Iris pigment epithelial cell (primary cell): ENCODE data around the gene IFNGR2.
A peak's percentile ranks its signal among the peaks of the same experiment; 100 is the strongest.
"Not testable (repeated sequence)": the region's sequence is repeated elsewhere in the genome, so short reads cannot be mapped to it uniquely, and the experiment has no call there.

Source experiments
- DNase-seq: peaks from one replicate; pipeline ENCODE4 v3.0.0-alpha.2; 2011; ENCODE audit warnings: low read depth

IFNGR2 gene

DNA sequence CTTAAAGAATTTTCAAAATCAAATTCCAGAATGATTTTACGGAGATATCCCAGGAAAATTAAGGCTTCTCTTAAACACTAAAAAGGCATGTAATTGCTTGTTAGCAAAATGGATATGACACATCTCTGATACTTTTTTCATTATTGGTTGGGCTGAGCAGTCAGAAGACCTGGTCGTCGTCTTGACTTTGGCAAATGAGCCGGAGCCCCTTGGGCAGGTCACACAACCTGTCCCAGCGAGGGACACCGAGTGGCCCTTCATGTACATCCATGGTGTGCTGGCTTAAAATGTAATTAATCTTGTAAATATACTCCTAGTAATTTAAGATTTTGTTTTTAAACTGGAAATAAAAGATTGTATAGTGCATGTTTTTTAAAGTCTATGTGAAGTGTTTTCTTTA, 33.9 kb downstream of the IFNGR2 start:
- DNase-seq: no peak

GRCh38 chr21:33441489-33442477, 38.6 kb downstream of the IFNGR2 start:
- peak; percentile 58 for DNase-seq

DNA sequence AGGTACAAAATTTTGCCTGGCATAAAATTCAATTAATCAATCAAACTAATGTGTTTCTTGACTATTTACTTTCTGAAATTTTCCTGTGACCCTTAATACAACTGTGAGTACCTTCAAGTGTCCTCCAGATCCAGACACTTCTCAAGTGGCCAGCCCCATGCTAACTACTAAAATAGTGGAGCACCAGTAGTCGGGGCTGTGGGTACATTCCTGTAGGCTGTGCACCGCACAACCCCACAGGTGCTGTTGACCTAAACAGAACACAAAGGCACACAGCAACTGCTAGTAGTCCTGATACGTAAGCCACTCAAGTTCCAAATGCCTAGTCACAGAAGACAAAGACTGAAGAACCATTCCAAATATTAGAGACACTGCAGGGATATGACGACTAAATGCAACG, 40.0 kb downstream of the IFNGR2 start:
- DNase-seq: no peak

DNA sequence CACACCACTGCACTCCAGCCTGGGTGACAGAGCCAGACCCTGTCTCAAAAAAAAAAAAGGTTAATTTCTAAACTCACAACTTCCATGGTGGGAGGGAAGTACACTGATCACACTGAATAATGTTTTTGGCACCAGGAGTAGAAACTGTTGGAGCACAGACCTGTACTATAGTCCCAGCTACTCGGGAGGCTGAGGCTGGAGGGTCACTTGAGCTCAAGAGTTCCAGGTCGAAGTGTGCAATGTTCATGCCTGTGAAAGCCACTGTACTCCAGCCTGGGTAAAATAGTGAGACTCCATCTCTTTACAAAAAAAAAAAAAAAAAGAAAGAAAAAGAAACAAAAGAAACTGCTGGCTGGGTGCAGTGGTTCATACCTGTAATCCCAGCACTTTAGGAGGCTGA, 41.3 kb downstream of the IFNGR2 start:
- no peak for DNase-seq

DNA sequence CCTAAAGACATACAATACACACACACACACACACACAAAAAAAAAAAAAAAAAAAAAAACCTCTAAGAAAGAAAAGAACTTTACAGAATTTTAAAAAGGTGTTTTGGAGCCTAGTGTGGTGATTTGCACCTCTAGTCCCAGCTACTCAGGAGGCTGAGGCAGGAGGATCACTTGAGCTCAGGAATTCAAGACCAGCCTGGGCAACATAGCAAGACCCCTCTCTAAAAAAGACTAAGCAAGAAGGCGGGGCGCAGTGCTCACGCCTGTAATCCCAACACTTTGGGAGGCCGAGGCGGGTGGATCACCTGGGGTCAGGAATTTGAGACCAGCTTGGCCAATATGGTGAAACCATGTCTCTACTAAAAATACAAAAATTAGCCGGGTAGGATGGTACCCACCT, 43.4 kb downstream of the IFNGR2 start:
- not testable (repeated sequence) for DNase-seq

GRCh38 chr21:33449616-33450015, 46.4 kb downstream of the IFNGR2 start:
- DNase-seq: no peak

- peak; percentile 27 for DNase-seq
These were observed 48.4 kb downstream of the IFNGR2 start for GRCh38 chr21:33451634-33452071.

DNA sequence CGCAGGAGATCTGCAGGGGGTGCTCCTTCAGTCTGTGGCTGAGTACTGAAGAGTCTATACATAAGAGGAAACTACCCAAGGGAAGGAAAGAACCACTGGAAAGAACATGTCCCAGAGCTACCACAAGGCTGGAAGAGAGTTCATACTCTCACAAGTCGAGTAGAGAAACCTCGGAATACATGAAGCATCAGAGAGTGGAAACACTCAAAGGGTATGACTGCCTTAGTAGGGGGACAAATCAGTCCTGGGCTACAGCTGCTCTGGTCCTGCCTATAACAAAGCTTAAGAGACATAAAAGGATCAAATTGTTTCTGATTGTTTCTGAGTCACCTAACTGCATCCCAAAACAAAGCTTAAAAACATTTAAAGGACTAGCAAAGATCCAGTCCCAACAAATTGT, 49.1 kb downstream of the IFNGR2 start:
- DNase-seq: no peak

DNA sequence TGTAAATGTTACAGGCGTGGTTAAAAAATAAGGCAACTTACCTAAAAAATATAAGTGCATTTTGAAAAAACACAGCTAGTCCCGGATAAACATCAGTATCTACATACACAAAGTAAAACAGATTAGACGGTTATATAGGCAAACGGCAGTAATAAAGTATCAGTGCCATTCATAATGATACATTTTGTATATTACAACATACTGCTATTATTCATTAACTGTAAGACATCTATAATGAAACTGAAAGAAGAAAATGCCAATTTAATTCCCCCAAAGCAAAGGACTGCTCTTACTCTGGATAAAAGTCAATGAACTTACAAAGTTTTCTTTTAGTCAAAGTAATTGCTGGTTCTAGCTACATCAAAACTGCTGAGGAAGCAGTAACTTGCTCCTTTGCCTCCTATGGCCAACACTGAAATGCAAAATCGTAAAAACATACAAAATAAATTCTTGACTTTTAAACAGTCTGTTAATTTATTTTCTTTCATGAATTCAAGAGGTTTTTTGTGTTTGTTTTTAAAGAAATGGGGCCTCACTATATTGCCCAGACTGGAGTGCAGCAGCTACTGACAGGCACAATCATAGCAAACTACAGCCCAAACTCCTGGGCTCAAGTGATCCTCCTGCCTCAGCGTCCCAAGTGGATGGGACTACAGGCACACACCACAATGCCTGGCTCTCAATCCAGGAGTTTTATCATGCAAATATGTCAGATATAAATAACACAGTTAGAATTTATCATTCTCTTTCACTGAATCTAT, 52.7 kb downstream of the IFNGR2 start:
- DNase-seq: no peak

DNA sequence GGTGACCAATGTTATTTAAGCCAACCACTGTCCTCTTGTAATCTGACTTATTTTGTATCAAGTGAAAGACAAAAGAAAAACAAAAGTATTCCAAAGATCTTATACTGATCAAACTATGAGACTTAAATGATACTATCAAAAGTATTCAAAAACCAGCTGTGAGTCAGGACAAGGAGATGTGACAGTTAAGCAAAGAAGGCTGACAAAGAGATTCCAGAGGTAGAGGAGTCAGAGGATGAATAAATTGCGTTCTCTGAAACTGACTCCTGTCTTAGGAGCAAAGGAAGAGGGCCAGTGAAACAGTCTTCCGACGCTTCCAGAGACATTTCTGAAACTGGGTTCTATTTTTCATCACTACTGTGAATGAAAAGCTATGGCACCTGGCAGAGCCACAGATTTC, 55.6 kb downstream of the IFNGR2 start:
- DNase-seq: no peak

GRCh38 chr21:33461538-33462250, 58.5 kb downstream of the IFNGR2 start:
- DNase-seq: no peak

- DNase-seq: not testable (repeated sequence)
These were observed 66.0 kb downstream of the IFNGR2 start for GRCh38 chr21:33469183-33469582.

DNA sequence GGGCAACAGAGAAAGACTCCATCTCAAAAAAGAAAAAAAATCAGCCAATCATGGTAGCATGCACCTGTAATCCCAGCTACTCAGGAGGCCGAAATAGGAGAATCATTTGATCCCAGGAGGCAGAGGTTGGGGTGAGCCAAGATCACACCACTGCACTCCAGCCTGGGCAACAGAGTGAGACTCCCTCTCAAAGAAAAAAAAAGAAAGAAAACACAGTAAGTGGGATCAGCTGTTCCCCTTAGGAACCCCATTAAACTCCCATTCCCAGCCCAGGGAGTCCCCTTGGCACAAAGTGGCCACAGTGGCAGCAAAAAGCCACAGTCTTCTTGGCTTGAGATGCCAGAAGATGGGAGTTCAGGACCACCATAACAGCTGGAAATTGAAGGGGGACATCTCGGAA, 67.5 kb downstream of the IFNGR2 start:
- no peak for DNase-seq

DNA sequence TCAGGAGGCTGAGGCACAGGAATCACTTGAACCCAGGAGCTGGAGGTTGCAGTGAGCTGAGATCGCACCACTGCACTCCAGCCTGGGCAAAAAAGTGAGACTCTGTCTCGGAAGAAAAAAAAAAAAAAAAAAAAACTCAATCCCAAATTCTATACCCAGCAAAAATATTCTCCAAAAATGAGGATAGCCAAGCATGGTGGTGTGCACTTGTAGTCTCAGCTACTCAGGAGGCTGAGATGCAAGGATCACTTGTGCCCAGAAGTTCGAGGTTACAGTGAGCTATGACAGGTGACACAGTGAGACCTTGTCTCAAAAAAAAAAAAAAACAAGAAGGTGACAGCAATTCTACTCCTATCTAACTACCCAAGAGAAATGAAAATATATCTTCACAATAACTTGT, 70.1 kb downstream of the IFNGR2 start:
- no peak for DNase-seq

- DNase-seq: no peak
These were observed 73.9 kb downstream of the IFNGR2 start for GRCh38 chr21:33477066-33477465.

DNA sequence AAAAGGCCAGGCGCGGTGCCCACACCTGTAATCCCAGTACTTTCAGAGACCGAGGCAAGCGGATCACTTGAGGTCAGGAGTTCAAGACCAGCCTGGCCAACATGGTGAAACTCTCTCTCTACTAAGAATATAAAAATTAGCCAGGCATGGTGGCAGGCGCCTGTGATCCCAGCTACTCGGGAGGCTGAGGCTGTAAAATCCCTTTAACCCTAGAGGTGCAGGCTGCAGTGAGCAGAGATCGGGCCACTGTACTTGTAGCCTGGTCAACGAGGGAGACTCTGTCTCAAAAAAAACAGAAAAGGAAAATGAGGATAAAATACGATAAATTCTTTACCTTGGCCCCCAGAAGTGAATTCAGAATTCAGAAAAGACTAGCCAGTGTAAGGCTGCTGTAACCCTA, 75.0 kb downstream of the IFNGR2 start:
- no peak for DNase-seq

DNA sequence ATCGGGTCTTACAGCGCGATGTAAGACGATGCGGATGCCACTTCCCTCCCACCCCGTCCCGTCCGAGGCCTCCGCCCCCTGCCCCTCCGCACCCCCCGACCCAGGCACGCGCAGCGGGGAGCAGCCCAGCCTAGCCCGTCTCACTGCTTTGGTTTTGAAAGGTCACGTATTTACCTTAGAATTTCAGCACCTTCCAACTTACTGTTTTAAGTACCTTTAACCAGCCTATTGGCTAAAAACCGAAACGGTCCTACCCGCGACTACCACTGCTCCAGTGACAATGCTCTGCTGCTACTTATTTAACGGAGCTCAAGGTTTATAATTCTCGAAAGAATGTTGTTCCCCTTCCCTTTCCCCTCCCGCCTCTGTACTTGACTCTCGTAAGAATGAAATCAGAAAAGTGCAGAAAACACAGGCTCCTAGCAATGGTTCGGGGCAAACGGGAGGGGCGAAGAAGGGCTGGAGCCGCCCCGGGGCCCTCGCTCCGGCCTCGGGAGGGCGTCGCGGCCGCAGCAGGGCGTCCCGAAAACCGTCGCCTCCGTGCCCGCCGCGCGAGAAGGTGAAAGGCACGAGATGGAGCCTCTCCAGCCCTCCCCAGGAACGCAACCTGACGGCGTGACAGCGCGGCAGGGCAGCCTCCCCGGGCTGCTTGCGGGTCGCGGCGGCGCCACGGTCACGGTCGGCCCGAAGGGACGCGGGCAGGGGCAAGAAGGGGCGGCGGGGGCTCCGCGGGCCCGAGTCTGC, 75.9 kb downstream of the IFNGR2 start:
- peak; percentile 36 for DNase-seq

DNA sequence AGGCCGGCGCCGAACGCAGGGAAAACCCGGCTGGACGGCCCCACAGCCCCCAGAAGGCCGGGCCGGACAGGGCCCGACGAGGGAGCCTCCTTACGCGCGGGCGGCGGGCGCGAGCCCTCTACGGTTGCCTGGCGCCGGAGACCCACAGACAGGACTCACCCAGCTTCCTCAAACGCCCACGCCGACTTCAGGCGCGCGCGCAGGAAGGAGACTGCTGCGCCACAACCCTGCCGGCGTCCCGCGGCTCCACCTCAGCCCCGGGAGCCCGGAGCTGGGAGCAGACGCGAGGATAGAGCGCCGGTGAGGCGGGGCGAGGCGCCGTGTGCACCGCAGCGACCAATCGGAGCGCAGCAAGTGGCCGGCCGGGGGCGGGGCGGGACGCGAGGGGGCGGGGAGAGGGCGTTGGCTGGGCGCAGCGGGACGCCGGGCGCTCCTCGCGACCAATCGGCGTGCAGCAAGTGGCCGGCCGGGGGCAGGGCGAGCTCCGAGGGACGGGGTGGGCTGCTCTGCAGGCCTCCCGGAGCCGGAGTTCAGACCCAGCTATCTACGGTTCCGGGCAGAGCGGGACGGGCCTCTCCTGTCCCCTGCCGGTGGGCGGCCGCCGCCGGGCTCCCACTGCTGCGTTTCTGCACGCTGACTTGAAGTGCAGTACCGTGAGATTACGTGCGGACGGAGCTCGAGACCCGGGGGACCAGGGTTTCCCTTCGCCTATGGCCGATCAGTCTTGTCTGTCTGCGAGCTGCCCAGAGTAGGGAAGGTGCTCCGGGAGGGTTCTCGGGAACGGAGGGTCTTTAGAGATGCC, 76.7 kb downstream of the IFNGR2 start, which contains the start of gene TMEM50B:
TSS of gene TMEM50B (minus strand) at position 296 of the 802 bp plus-strand sequence. CDS start 11,089 bp downstream, outside the sequence.
- peak; percentile 97 for DNase-seq

- no peak for DNase-seq
These were observed 77.4 kb downstream of the IFNGR2 start for GRCh38 chr21:33480481-33481103.

DNA sequence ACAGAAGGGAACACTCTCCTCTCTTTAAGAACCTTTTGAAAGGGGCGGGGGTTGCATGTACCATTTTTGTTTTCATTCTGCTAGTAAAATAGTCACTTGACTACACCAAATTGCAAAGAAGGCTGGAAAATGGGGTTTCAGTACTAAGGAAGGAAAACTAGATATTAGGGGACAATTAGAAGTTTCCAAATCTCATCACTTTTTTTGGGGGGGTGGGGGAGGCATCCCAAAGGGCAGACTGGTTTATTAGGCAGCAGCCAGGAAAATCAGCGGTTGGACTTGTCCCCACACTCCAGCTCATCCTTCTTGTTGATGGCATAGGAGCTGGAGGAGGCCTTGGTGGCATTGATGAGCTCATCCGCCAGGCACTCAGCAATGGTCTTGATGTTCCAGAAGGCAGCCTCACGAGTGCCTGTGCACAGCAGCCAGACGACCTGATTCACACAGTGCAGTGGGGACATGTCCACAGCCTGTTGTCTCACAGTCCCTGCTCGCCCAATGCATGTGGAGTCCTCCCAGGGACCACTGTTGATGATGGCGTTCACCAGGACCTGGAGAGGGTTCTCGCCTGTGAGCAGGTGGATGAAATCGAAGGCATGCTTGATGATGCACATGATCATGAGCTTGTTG, 78.2 kb downstream of the IFNGR2 start:
- no peak for DNase-seq
